GM23338 (cell line): ENCODE results near the gene CKS1B. TPM values are rescaled to one million over a fixed set of nuclear protein-coding genes. Genes with fewer than 3 reads are reported as not detected.
A peak's percentile ranks its signal among the peaks of the same experiment; 100 is the strongest.

ENCODE experiments used
- ATAC-seq: fragments of 200-7000 bp; cut with Tn5 transposase; 3 replicates; pipeline ENCODE4 v1.9.1; 2020
- DNase-seq: peaks from one replicate; pipeline ENCODE4 v3.0.0-alpha.2; 2015; ENCODE audit warnings: low spot score
- H2AFZ ChIP-seq: fragments of 200-600 bp; sonication (generic); 2 replicates; pipeline ENCODE4 v1.8.0; 2016; ENCODE audit warnings: antibody characterized with exemption, mild to moderate bottlenecking, moderate library complexity
- H3F3A ChIP-seq: fragments of 200-600 bp; sonication (generic); replicated peaks from 2 replicates; pipeline ENCODE4 v1.8.0; 2017; ENCODE audit warnings: antibody characterized with exemption, mixed run types, low read depth
- H3K27ac ChIP-seq: fragments of 200-600 bp; sonication (generic); 2 replicates; pipeline ENCODE4 v1.6.1; 2016; ENCODE audit warnings: low read depth
- H3K27me3 ChIP-seq: fragments of 200-600 bp; sonication (generic); 2 replicates; pipeline ENCODE4 v1.8.0; 2016; ENCODE audit warnings: mild to moderate bottlenecking, mixed run types, moderate library complexity; ENCODE audit not compliant: insufficient read depth
- H3K36me3 ChIP-seq: fragments of 200-600 bp; sonication (generic); 2 replicates; pipeline ENCODE4 v1.8.0; 2016; ENCODE audit warnings: mild to moderate bottlenecking; ENCODE audit not compliant: insufficient read depth
- H3K4me1 ChIP-seq: fragments of 200-600 bp; sonication (generic); 2 replicates; pipeline ENCODE4 v1.8.0; 2016; ENCODE audit warnings: mild to moderate bottlenecking, moderate library complexity; ENCODE audit not compliant: insufficient read depth
- H3K4me2 ChIP-seq: fragments of 200-600 bp; sonication (generic); 2 replicates; pipeline ENCODE4 v1.7.1; 2017; ENCODE audit warnings: mixed run types
- H3K4me3 ChIP-seq: fragments of 200-600 bp; sonication (generic); 2 replicates; pipeline ENCODE4 v1.6.1; 2016; ENCODE audit warnings: mixed run types
- H3K79me2 ChIP-seq: fragments of 200-600 bp; sonication (generic); replicated peaks from 2 replicates; pipeline ENCODE4 v1.8.0; 2017; ENCODE audit warnings: mild to moderate bottlenecking; ENCODE audit not compliant: insufficient read depth
- H3K9me2 ChIP-seq: fragments of 200-600 bp; sonication (generic); 2 replicates; pipeline ENCODE4 v1.8.0; 2017; ENCODE audit not compliant: insufficient read depth
- H4K20me1 ChIP-seq: fragments of 200-600 bp; sonication (generic); replicated peaks from 2 replicates; pipeline ENCODE4 v1.8.0; 2017; ENCODE audit warnings: mild to moderate bottlenecking; ENCODE audit not compliant: insufficient read depth
- H3K27ac Mint-ChIP-seq: 2 replicates; pipeline ENCODE4 v1.8.0; 2020; ENCODE audit warnings: inconsistent platforms, mild to moderate bottlenecking, moderate library complexity, mixed read lengths
- H3K27me3 Mint-ChIP-seq: 3 replicates; pipeline ENCODE4 v1.8.0; 2022; ENCODE audit warnings: low read depth, mild to moderate bottlenecking, moderate library complexity, mixed read lengths, inconsistent platforms; ENCODE audit not compliant: insufficient read depth, poor library complexity
- H3K36me3 Mint-ChIP-seq: 3 replicates; pipeline ENCODE4 v1.8.0; 2021; ENCODE audit warnings: low read depth, mild to moderate bottlenecking, inconsistent platforms, moderate library complexity, mixed read lengths
- H3K4me1 Mint-ChIP-seq: 3 replicates; pipeline ENCODE4 v1.8.0; 2020; ENCODE audit warnings: mild to moderate bottlenecking, inconsistent platforms, mixed read lengths
- H3K4me3 Mint-ChIP-seq: 3 replicates; pipeline ENCODE4 v1.8.0; 2021; ENCODE audit warnings: moderate library complexity, mild to moderate bottlenecking, inconsistent platforms, mixed read lengths
- H3K9me3 Mint-ChIP-seq: 3 replicates; pipeline ENCODE4 v1.8.0; 2020; ENCODE audit warnings: moderate library complexity, mild to moderate bottlenecking, inconsistent platforms, mixed read lengths
- CREB1 ChIP-seq: fragments of 250-450 bp; sonication (Bioruptor Pico); IDR thresholded peaks from 2 replicates; pipeline ENCODE4 v1.5.0; 2020; ENCODE audit warnings: low read depth, mild to moderate bottlenecking, moderate library complexity
- EZH2 ChIP-seq: fragments of 200-600 bp; sonication (generic); IDR thresholded peaks from one replicate; pipeline ENCODE4 v1.8.0; 2017; ENCODE audit warnings: antibody characterized with exemption, mild to moderate bottlenecking, low read depth; ENCODE audit not compliant: unreplicated experiment
- EZH2phosphoT487 ChIP-seq: fragments of 200-600 bp; sonication (generic); IDR thresholded peaks from one replicate; pipeline ENCODE4 v1.8.1; 2018; ENCODE audit warnings: antibody characterized with exemption; ENCODE audit not compliant: unreplicated experiment
- JUNB ChIP-seq: IDR thresholded peaks from one replicate; pipeline ENCODE4 v1.6.1; 2016; ENCODE audit warnings: antibody characterized with exemption; ENCODE audit not compliant: unreplicated experiment
- NANOG ChIP-seq: IDR thresholded peaks from 2 replicates; pipeline ENCODE4 v1.6.1; 2016; ENCODE audit warnings: antibody characterized with exemption, borderline replicate concordance
- POLR2AphosphoS5 ChIP-seq: IDR thresholded peaks from 2 replicates; pipeline ENCODE4 v1.6.1; 2016; ENCODE audit warnings: antibody characterized with exemption, low read depth
- STAT1 ChIP-seq: IDR thresholded peaks from one replicate; pipeline ENCODE4 v1.6.1; 2016; ENCODE audit warnings: antibody characterized with exemption; ENCODE audit not compliant: unreplicated experiment
- ZNF114 ChIP-seq: fragments of 250-450 bp; sonication (Bioruptor Pico); IDR thresholded peaks from 2 replicates; pipeline ENCODE4 v1.5.0; 2020; ENCODE audit warnings: mild to moderate bottlenecking, moderate library complexity
- ZNF331 ChIP-seq: fragments of 250-450 bp; sonication (Bioruptor Pico); IDR thresholded peaks from 2 replicates; pipeline ENCODE4 v1.5.0; 2020; ENCODE audit warnings: low read depth, mild to moderate bottlenecking, moderate library complexity
- polyA plus RNA-seq: library from polyadenylated mRNA; unstranded; fragments of >200 nt; fragmentation: Nextera tagmentation; extraction: Ambion mirVana; gene quantifications from 2 replicates; pipeline ENCODE4 v1.2.1, GENCODE V29; 2016
- total RNA-seq: library from RNA; depleted of rRNA; stranded (reverse); fragments of >200 nt; shearing (Covaris generic); gene quantifications from 2 replicates; pipeline ENCODE4 v1.2.3, GENCODE V29; 2014
- TF ChIP-seq, protein P1 (sequence below), 2 experiments: fragments of 200-600 bp in 1 of 2; sonication (generic) in 1 of 2; conservative IDR thresholded peaks; 2 replicates each; pipeline versions ENCODE4 v1.5.1 to v1.6.1; 2016 to 2017; ENCODE audit warnings: antibody characterized with exemption in 2 of 2, low read depth in 2 of 2, mild to moderate bottlenecking in 2 of 2, moderate library complexity in 1 of 2
- TF ChIP-seq, protein P2 (sequence below): IDR thresholded peaks from 2 replicates; pipeline ENCODE4 v1.6.1; 2016; ENCODE audit warnings: antibody characterized with exemption
- TF ChIP-seq, protein P3 (sequence below): fragments of 250-450 bp; sonication (Bioruptor Pico); IDR thresholded peaks from 2 replicates; pipeline ENCODE4 v1.5.0; 2020; ENCODE audit warnings: mild to moderate bottlenecking, moderate library complexity
- TF ChIP-seq, protein P4 (sequence below): IDR thresholded peaks from one replicate; pipeline ENCODE4 v1.6.1; 2018; ENCODE audit warnings: antibody characterized with exemption; ENCODE audit not compliant: unreplicated experiment

The CKS1B gene
- total and polyA plus RNA-seq, 2 experiments from 2014 or later = 296 to 617 TPM

DNA sequence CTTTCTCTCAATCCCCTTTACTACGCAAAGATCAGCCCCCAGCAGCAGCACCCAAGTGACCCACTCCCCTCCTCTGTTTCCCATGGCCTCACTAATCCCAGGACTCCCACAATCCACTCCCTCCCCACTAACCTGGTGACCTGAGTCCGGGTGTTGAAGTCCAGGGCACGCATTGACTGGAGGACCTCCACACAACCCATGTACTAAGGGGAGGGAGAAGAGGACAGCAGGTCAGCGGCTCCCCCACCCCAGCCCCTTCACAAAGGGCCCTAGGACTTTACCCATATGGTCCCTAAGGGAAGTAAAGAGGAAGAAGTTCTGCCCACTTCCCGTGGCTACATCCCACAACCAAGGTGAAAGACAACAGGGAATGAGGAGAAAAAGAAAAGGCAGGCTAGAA is 5.2 kb upstream of the CKS1B start:
- Mint-ChIP-seq H3K36me3 (peaks cover 54% of the 10 kb centered on the region), H3K27me3 (peaks cover 14% of the 10 kb centered on the region), H3K4me1 (peaks cover 36% of the 10 kb centered on the region), H3K4me3 (no peak overlapping the region), H3K9me3 (peaks cover 3% of the 10 kb centered on the region; the same call in 1 of the 3 replicates), H3K27ac (peak overlapping the region; percentile 88)
- DNase-seq (no peak), ATAC-seq (no peak)
- TF ChIP-seq, protein P1, sequence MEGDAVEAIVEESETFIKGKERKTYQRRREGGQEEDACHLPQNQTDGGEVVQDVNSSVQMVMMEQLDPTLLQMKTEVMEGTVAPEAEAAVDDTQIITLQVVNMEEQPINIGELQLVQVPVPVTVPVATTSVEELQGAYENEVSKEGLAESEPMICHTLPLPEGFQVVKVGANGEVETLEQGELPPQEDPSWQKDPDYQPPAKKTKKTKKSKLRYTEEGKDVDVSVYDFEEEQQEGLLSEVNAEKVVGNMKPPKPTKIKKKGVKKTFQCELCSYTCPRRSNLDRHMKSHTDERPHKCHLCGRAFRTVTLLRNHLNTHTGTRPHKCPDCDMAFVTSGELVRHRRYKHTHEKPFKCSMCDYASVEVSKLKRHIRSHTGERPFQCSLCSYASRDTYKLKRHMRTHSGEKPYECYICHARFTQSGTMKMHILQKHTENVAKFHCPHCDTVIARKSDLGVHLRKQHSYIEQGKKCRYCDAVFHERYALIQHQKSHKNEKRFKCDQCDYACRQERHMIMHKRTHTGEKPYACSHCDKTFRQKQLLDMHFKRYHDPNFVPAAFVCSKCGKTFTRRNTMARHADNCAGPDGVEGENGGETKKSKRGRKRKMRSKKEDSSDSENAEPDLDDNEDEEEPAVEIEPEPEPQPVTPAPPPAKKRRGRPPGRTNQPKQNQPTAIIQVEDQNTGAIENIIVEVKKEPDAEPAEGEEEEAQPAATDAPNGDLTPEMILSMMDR (conservative IDR thresholded peaks at IDR 0.05; ENCODE audit: low read depth in 2 of 2) = no peak
- TF ChIP-seq STAT1 = no peak
- TF ChIP-seq POLR2AphosphoS5 = no peak
- no peak for TF ChIP-seq ZNF114 (CRISPR knock-in tag)
- TF ChIP-seq, protein P2, sequence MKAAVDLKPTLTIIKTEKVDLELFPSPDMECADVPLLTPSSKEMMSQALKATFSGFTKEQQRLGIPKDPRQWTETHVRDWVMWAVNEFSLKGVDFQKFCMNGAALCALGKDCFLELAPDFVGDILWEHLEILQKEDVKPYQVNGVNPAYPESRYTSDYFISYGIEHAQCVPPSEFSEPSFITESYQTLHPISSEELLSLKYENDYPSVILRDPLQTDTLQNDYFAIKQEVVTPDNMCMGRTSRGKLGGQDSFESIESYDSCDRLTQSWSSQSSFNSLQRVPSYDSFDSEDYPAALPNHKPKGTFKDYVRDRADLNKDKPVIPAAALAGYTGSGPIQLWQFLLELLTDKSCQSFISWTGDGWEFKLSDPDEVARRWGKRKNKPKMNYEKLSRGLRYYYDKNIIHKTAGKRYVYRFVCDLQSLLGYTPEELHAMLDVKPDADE = no peak
- TF ChIP-seq EZH2 = no peak
- no peak for TF ChIP-seq ZNF331 (CRISPR knock-in tag)
- TF ChIP-seq, protein P3, sequence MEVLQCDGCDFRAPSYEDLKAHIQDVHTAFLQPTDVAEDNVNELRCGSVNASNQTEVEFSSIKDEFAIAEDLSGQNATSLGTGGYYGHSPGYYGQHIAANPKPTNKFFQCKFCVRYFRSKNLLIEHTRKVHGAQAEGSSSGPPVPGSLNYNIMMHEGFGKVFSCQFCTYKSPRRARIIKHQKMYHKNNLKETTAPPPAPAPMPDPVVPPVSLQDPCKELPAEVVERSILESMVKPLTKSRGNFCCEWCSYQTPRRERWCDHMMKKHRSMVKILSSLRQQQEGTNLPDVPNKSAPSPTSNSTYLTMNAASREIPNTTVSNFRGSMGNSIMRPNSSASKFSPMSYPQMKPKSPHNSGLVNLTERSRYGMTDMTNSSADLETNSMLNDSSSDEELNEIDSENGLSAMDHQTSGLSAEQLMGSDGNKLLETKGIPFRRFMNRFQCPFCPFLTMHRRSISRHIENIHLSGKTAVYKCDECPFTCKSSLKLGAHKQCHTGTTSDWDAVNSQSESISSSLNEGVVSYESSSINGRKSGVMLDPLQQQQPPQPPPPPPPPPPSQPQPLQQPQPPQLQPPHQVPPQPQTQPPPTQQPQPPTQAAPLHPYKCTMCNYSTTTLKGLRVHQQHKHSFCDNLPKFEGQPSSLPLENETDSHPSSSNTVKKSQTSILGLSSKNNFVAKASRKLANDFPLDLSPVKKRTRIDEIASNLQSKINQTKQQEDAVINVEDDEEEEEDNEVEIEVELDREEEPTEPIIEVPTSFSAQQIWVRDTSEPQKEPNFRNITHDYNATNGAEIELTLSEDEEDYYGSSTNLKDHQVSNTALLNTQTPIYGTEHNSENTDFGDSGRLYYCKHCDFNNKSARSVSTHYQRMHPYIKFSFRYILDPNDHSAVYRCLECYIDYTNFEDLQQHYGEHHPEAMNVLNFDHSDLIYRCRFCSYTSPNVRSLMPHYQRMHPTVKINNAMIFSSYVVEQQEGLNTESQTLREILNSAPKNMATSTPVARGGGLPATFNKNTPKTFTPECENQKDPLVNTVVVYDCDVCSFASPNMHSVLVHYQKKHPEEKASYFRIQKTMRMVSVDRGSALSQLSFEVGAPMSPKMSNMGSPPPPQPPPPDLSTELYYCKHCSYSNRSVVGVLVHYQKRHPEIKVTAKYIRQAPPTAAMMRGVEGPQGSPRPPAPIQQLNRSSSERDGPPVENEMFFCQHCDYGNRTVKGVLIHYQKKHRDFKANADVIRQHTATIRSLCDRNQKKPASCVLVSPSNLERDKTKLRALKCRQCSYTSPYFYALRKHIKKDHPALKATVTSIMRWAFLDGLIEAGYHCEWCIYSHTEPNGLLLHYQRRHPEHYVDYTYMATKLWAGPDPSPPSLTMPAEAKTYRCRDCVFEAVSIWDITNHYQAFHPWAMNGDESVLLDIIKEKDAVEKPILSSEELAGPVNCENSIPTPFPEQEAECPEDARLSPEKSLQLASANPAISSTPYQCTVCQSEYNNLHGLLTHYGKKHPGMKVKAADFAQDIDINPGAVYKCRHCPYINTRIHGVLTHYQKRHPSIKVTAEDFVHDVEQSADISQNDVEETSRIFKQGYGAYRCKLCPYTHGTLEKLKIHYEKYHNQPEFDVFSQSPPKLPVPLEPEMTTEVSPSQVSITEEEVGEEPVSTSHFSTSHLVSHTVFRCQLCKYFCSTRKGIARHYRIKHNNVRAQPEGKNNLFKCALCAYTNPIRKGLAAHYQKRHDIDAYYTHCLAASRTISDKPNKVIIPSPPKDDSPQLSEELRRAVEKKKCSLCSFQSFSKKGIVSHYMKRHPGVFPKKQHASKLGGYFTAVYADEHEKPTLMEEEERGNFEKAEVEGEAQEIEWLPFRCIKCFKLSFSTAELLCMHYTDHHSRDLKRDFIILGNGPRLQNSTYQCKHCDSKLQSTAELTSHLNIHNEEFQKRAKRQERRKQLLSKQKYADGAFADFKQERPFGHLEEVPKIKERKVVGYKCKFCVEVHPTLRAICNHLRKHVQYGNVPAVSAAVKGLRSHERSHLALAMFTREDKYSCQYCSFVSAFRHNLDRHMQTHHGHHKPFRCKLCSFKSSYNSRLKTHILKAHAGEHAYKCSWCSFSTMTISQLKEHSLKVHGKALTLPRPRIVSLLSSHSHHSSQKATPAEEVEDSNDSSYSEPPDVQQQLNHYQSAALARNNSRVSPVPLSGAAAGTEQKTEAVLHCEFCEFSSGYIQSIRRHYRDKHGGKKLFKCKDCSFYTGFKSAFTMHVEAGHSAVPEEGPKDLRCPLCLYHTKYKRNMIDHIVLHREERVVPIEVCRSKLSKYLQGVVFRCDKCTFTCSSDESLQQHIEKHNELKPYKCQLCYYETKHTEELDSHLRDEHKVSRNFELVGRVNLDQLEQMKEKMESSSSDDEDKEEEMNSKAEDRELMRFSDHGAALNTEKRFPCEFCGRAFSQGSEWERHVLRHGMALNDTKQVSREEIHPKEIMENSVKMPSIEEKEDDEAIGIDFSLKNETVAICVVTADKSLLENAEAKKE (CRISPR knock-in tag) = no peak
- no peak for TF ChIP-seq EZH2phosphoT487
- TF ChIP-seq NANOG = no peak
- no peak for TF ChIP-seq JUNB
- no peak for TF ChIP-seq CREB1 (CRISPR knock-in tag)
- TF ChIP-seq, protein P4, sequence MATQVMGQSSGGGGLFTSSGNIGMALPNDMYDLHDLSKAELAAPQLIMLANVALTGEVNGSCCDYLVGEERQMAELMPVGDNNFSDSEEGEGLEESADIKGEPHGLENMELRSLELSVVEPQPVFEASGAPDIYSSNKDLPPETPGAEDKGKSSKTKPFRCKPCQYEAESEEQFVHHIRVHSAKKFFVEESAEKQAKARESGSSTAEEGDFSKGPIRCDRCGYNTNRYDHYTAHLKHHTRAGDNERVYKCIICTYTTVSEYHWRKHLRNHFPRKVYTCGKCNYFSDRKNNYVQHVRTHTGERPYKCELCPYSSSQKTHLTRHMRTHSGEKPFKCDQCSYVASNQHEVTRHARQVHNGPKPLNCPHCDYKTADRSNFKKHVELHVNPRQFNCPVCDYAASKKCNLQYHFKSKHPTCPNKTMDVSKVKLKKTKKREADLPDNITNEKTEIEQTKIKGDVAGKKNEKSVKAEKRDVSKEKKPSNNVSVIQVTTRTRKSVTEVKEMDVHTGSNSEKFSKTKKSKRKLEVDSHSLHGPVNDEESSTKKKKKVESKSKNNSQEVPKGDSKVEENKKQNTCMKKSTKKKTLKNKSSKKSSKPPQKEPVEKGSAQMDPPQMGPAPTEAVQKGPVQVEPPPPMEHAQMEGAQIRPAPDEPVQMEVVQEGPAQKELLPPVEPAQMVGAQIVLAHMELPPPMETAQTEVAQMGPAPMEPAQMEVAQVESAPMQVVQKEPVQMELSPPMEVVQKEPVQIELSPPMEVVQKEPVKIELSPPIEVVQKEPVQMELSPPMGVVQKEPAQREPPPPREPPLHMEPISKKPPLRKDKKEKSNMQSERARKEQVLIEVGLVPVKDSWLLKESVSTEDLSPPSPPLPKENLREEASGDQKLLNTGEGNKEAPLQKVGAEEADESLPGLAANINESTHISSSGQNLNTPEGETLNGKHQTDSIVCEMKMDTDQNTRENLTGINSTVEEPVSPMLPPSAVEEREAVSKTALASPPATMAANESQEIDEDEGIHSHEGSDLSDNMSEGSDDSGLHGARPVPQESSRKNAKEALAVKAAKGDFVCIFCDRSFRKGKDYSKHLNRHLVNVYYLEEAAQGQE = no peak
- peaks cover 17% of the 10 kb centered on the region for H4K20me1 ChIP-seq
- H3K79me2 ChIP-seq = peaks cover 42% of the 10 kb centered on the region
- H3F3A ChIP-seq = peaks cover 31% of the 10 kb centered on the region
- no peaks in the 10 kb centered on the region for H3K27me3 ChIP-seq
- peak overlapping the region; percentile 82 for H3K4me3 ChIP-seq
- H3K4me1 ChIP-seq = peaks cover 18% of the 10 kb centered on the region
- H3K4me2 ChIP-seq = peak overlapping the region; percentile 90
- H3K36me3 ChIP-seq = peaks cover 26% of the 10 kb centered on the region
- H3K9me2 ChIP-seq = no peaks in the 10 kb centered on the region
- H2AFZ ChIP-seq = no peak overlapping the region
- H3K27ac ChIP-seq = no peak overlapping the region; the same call in 1 of the 2 replicates
